ENCODE measurements around the gene MUC5B.
A peak's percentile ranks its signal among the peaks of the same experiment; 100 is the strongest.

Gene MUC5B

DNA sequence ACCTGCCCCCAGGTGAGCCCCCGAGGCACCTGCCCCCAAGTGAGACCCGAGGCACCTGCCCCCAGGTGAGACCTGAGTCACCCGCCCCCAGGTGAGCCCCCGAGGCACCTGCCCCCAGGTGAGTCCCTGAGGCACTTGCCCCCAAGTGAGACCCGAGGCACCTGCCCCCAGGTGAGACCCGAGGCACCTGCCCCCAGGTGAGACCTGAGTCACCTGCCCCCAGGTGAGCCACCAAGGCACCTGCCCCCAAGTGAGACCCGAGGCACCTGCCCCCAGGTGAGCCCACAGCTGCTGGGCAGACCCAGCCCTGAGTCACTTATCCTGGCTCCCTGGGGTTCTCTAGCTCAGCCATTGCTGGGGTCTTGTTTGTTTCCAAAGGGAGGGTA lies 36.2 kb downstream of the MUC5B start:
- no peak overlapping the region for H3K27ac ChIP-seq

GRCh38 chr11:1259561-1259960 lies 36.7 kb downstream of the MUC5B start:
- TF ChIP-seq, protein P1, sequence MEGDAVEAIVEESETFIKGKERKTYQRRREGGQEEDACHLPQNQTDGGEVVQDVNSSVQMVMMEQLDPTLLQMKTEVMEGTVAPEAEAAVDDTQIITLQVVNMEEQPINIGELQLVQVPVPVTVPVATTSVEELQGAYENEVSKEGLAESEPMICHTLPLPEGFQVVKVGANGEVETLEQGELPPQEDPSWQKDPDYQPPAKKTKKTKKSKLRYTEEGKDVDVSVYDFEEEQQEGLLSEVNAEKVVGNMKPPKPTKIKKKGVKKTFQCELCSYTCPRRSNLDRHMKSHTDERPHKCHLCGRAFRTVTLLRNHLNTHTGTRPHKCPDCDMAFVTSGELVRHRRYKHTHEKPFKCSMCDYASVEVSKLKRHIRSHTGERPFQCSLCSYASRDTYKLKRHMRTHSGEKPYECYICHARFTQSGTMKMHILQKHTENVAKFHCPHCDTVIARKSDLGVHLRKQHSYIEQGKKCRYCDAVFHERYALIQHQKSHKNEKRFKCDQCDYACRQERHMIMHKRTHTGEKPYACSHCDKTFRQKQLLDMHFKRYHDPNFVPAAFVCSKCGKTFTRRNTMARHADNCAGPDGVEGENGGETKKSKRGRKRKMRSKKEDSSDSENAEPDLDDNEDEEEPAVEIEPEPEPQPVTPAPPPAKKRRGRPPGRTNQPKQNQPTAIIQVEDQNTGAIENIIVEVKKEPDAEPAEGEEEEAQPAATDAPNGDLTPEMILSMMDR (IDR thresholded peaks at IDR 0.05): no peak
- TF ChIP-seq ZFX (IDR thresholded peaks at IDR 0.05; ENCODE audit: borderline replicate concordance): no peak
- no peak overlapping the region for H3K27ac ChIP-seq

More for the DNA sequence above, 36.2 kb downstream of the MUC5B start:
- TF ChIP-seq ZFX (IDR thresholded peaks at IDR 0.05; ENCODE audit: borderline replicate concordance): no peak
- TF ChIP-seq, protein P1 (IDR thresholded peaks at IDR 0.05): no peak

- H3K27ac ChIP-seq: no peak overlapping the region
- TF ChIP-seq, protein P1 (IDR thresholded peaks at IDR 0.05): no peak
- TF ChIP-seq ZFX (IDR thresholded peaks at IDR 0.05; ENCODE audit: borderline replicate concordance): no peak
Measured at GRCh38 chr11:1260023-1260501, 37.2 kb downstream of the MUC5B start.

DNA sequence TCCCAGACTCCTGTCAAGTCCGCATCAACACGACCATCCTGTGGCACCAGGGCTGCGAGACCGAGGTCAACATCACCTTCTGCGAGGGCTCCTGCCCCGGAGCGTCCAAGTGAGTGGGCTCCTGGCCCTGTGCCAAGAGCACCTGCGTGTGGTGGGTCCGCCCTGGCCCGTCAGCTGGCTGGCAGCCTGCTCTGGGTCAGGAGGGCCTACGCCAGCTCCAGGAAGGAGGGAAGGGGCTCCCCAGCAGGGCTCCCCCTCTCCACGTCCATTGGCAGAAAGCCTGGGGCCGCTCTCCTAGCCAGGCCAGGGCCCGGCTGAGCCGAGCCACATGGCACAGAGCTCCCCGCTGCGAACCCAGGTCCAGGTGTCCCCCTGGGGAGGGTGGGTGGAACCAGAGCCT lies 37.8 kb downstream of the MUC5B start:
- no peak overlapping the region for H3K27ac ChIP-seq
- TF ChIP-seq, protein P1 (IDR thresholded peaks at IDR 0.05): no peak
- no peak for TF ChIP-seq ZFX (IDR thresholded peaks at IDR 0.05; ENCODE audit: borderline replicate concordance)

DNA sequence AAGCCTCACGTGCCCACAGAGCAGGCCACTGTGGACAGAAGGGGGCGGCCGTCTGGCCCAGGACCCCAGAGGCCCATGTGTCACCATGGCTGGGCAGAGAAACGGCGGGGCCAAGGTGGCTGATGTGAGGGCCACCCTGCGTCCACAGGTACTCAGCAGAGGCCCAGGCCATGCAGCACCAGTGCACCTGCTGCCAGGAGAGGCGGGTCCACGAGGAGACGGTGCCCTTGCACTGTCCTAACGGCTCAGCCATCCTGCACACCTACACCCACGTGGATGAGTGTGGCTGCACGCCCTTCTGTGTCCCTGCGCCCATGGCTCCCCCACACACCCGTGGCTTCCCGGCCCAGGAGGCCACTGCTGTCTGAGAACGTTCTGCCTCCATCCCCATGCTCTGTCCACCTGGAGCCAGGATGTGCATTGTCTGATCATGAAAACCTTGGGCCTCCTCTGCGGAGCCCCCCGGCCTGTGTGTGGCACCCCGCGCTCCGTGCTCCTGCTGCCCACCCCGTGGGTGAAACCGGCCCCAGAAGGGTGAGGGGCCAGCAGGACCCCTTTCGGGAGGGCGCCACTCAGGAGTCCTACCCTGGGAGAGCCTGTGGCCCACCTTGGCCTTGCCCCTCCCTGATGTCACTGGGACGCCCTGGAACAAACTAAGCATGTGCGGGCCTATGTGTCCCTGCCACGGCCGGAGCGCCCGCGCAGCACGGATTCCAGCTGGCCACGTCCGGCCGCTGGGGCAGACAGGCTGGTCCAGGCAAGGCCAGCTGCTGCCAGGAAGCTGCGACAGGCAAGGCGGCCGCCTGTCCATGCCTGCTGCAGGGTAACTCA lies 38.6 kb downstream of the MUC5B start:
- H3K27ac ChIP-seq: peak overlapping the region; percentile 50; the same call in 1 of the 2 replicates
- TF ChIP-seq ZFX (IDR thresholded peaks at IDR 0.05; ENCODE audit: borderline replicate concordance): no peak
- TF ChIP-seq, protein P1 (IDR thresholded peaks at IDR 0.05): no peak

DNA sequence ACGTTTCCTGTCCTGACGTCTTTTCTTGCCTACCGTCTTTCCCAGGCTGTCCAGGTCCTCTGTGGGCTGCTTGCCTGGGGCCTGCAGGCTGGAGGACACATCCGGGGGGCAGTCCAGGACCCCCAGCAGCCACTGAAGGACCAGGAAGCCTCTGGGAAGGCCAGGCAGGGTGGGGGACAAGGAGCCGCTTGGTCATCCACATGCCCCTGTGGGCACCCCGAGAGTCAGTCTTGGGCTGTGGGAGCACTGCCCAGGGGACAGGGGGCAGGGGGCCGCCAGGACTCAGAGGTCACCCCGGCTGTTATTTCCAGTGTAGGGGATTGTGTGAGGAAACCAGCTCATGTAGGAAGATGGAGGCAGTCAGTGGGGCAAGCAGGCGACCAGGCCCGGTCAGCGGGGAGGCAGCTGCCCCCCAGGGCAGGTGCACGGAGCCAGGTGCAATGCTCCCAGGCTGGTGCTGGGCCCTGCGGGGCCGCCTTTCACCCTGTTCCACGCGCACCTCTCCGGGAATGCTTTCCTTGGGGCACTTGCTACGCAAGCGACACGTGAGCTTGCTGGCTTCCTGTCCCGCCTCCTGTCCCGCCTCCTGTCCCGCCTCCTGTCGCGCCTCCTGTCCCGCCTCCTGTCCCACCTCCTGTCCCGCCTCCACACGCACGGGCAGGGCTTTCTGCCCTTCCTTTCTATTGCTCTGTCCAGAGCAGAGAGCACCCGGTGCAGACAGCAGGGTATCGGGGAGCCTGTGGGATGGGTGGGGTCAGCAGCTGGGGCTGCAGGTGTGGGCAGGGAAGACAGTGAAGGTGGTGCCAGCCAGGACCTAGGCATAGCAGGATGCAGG lies 39.5 kb downstream of the MUC5B start:
- peak overlapping the region; percentile 50 for H3K27ac ChIP-seq
- TF ChIP-seq, protein P1 (IDR thresholded peaks at IDR 0.05): no peak
- TF ChIP-seq ZFX (IDR thresholded peaks at IDR 0.05; ENCODE audit: borderline replicate concordance): no peak
